Bone marrow (tissue), 2 donors: ENCODE results near the gene STXBP2.
A peak's percentile ranks its signal among the peaks of the same experiment; 100 is the strongest.

ENCODE experiments used
- DNase-seq, 2 donors: peaks; one replicate each; lab custom pipeline; 2025; lab: John Stamatoyannopoulos, UW

The STXBP2 gene

GRCh38 chr19:7650148-7650547, 13.2 kb downstream of the STXBP2 start:
- no peak for DNase-seq

GRCh38 chr19:7652061-7652641, 15.2 kb downstream of the STXBP2 start:
- DNase-seq = peak; percentile 69 to 83

- DNase-seq = no peak
These were observed 17.5 kb downstream of the STXBP2 start for GRCh38 chr19:7654401-7654800.

GRCh38 chr19:7655581-7655980, 18.7 kb downstream of the STXBP2 start:
- DNase-seq = peak in 1 of 2 donors; percentile 43

GRCh38 chr19:7657131-7657751, 20.3 kb downstream of the STXBP2 start:
- DNase-seq = peak in 1 of 2 donors; percentile 56

DNA sequence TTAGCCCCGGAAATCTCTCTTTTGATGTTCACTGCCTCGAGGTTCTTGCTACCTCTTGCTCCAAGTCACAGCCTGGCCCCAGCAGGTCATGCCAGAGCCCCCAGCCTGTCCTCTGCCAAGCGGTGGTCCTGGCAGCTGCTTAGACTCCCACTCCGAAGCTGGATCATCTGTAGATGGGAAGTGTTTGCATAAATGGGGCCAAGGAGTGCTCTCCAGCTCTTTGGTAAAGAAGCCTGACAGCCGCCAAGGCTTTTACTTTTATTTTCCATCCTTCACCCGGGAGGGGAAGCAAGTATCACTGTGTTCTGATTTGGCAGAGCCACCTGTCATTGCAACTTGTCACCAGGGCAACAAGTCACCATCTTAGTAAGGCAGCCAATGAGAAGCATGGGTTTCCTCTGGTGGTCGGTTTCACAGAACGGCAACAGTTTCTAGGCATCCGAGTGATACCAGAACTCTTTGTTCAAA, 21.3 kb downstream of the STXBP2 start:
- no peak for DNase-seq

- DNase-seq = no peak
These were observed 25.0 kb downstream of the STXBP2 start for GRCh38 chr19:7661744-7662538.

- DNase-seq = no peak
These were observed 25.7 kb downstream of the STXBP2 start for GRCh38 chr19:7662657-7663056.

- DNase-seq = no peak
These were observed 26.8 kb downstream of the STXBP2 start for GRCh38 chr19:7663706-7664105.

- no peak for DNase-seq
These were observed 28.2 kb downstream of the STXBP2 start for GRCh38 chr19:7665076-7665475.

GRCh38 chr19:7668842-7669241, 31.9 kb downstream of the STXBP2 start, which contains the start of gene RETN:
Gene RETN, plus strand, starts transcription at chr19:7669049. Its CDS starts 278 bp downstream, at chr19:7669327.
- DNase-seq = no peak

GRCh38 chr19:7669641-7670040, 32.7 kb downstream of the STXBP2 start:
- no peak for DNase-seq

- DNase-seq = peak in 1 of 2 donors; percentile 13
These were observed 33.4 kb downstream of the STXBP2 start for GRCh38 chr19:7670150-7670783.

DNA sequence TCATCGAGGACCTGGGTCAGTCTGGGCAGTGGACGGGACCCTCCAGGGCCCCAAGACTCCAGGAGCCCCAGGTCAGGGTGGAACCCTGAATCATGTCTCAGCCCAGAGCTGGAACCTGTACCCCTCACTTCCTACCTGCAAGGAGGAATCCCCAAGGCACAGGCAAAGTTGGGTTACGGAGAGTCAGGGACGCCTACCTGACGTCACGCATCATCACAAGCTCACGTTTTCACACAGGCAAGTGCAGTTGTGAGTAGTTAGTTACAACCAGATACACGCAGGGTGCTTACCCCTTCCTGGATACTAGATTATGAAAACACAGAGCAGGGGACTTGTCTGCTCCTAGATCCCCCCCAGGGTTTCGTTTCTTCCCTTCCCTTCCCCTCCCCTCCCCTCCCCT, 33.9 kb downstream of the STXBP2 start:
- DNase-seq = no peak

DNA sequence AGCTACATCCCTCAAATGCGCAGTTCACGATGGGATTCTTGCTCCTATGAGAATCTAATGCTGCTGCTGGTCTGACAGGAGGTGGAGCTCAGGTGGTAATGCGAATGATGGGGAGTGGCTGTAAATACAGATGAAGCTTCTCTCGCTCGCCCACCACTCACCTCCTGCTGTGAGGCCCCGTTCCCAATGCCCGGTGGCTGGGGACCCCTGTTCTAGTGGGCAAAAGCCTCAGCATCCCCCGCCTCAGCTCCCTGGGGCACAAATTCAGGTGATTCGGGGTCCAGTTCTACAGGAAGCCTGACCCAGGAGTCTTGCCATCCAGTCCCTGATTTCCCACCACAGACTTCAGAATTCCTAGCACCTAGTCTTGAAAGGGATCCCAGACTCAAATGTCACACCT, 35.6 kb downstream of the STXBP2 start:
- no peak for DNase-seq

GRCh38 chr19:7674010-7675005, 37.4 kb downstream of the STXBP2 start:
- DNase-seq = peak in 1 of 2 donors; percentile 64

GRCh38 chr19:7676376-7676775, 39.5 kb downstream of the STXBP2 start:
- DNase-seq = no peak

- DNase-seq = peak in 1 of 2 donors; percentile 25
These were observed 39.9 kb downstream of the STXBP2 start, which contains the start of gene MCEMP1 for GRCh38 chr19:7676854-7677253. Gene MCEMP1, plus strand, starts transcription at chr19:7677090. Its CDS starts 31 bp downstream, at chr19:7677121.

- DNase-seq = no peak
These were observed 40.9 kb downstream of the STXBP2 start for GRCh38 chr19:7677669-7678311.

DNA sequence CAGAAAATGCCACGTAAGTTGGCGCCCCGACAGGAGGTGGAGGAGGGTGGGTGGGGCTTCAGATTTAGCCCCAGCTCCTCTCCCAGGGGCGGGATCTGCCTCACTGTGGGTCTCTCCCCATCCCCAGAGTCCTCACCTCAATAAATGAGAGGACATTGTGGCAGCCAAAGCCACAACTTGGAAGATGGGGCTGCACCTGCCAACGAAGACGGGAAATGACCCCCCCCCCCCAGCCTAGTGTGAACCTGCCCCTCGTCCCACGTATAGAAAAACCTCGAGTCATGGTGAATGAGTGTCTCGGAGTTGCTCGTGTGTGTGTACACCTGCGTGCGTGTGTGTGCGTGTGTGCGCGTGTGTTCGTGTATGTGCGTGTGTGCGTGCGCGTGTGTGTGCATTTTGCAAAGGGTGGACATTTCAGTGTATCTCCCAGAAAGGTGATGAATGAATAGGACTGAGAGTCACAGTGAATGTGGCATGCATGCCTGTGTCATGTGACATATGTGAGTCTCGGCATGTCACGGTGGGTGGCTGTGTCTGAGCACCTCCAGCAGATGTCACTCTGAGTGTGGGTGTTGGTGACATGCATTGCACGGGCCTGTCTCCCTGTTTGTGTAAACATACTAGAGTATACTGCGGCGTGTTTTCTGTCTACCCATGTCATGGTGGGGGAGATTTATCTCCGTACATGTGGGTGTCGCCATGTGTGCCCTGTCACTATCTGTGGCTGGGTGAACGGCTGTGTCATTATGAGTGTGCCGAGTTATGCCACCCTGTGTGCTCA, 42.3 kb downstream of the STXBP2 start:
- DNase-seq = peak in 1 of 2 donors; percentile 22
